Peyer's patch (tissue), 4 donors: ENCODE measurements around the gene TCF12. TPM values are rescaled to one million over a fixed set of nuclear protein-coding genes. Genes with fewer than 3 reads are reported as not detected.

Source experiments
- DNase-seq, 3 donors: peaks; one replicate each; pipeline ENCODE4 v3.0.0-alpha.2; 2017 to 2019
- H3K27ac ChIP-seq, 4 donors: fragments of 200-600 bp; sonication (generic); one replicate each; pipeline ENCODE4 v1.5.1; 2016 to 2019
- H3K27me3 ChIP-seq, 2 donors: fragments of 200-600 bp; sonication (generic); one replicate each; pipeline ENCODE4 v1.5.1; 2019
- H3K36me3 ChIP-seq, 3 donors: fragments of 200-600 bp; sonication (generic); one replicate each; pipeline ENCODE4 v1.5.1; 2016 to 2019
- H3K4me1 ChIP-seq, 4 donors: fragments of 200-600 bp; sonication (generic); one replicate each; pipeline ENCODE4 v1.5.1; 2016 to 2019
- H3K4me3 ChIP-seq, 4 donors: fragments of 200-600 bp; sonication (generic); 1 replicate in 3 of 4; 2 replicates in 1 of 4; pipeline ENCODE4 v1.5.1; 2016 to 2019; ENCODE audit warnings: mild to moderate bottlenecking in 1 of 4
- H3K9me3 ChIP-seq, 4 donors: fragments of 200-600 bp; sonication (generic); one replicate each; pipeline ENCODE4 v1.5.1; 2016 to 2019; ENCODE audit warnings: mild to moderate bottlenecking in 1 of 4
- CTCF ChIP-seq, 6 experiments: fragments of 450-650 bp in 4 of 6; fragments of 200-600 bp in 2 of 6; sonication (generic) in 1 of 6; IDR thresholded peaks; one replicate each; pipeline ENCODE4 v1.5.1; 2017 to 2019; ENCODE audit warnings: antibody characterized with exemption in 6 of 6, mild to moderate bottlenecking in 3 of 6, moderate library complexity in 1 of 6
- POLR2A ChIP-seq, 2 donors: fragments of 450-650 bp; IDR thresholded peaks; one replicate each; pipeline ENCODE4 v1.5.1; 2017; ENCODE audit warnings: antibody characterized with exemption in 2 of 2, mild to moderate bottlenecking in 2 of 2, moderate library complexity in 2 of 2
- total RNA-seq, 4 donors: library from RNA; depleted of rRNA; stranded (reverse); fragments of >200 nt; gene quantifications; one replicate each; pipeline ENCODE4 v1.1.0, GENCODE V29; 2016

TCF12 gene
- total RNA-seq, 4 donors from 2014 or later, result 98.4 to 815 (median 215) TPM

GRCh38 chr15:57333487-57333886 lies 415.0 kb downstream of the TCF12 start:
- DNase-seq, result no peak
- H3K27me3 ChIP-seq, result no peaks in the 10 kb centered on the region
- H3K27ac ChIP-seq, result no peak overlapping the region
- no peak overlapping the region for H3K4me3 ChIP-seq
- no peaks in the 10 kb centered on the region for H3K9me3 ChIP-seq
- TF ChIP-seq CTCF (IDR thresholded peaks at IDR 0.05) (no peak), POLR2A (IDR thresholded peaks at IDR 0.05) (no peak)
- H3K4me1 ChIP-seq, result no peaks in the 10 kb centered on the region
- no peaks in the 10 kb centered on the region for H3K36me3 ChIP-seq

GRCh38 chr15:57334257-57334656 lies 415.8 kb downstream of the TCF12 start:
- no peaks in the 10 kb centered on the region for H3K36me3 ChIP-seq
- TF ChIP-seq CTCF (IDR thresholded peaks at IDR 0.05) (no peak), POLR2A (IDR thresholded peaks at IDR 0.05) (no peak)
- no peaks in the 10 kb centered on the region for H3K9me3 ChIP-seq
- H3K27ac ChIP-seq, result no peak overlapping the region
- peak in 1 of 3 donors; percentile 45 for DNase-seq
- no peak overlapping the region for H3K4me3 ChIP-seq
- no peaks in the 10 kb centered on the region for H3K27me3 ChIP-seq
- H3K4me1 ChIP-seq, result no peaks in the 10 kb centered on the region

GRCh38 chr15:57335293-57335715 lies 416.9 kb downstream of the TCF12 start:
- DNase-seq, result no peak
- Histone ChIP-seq H3K27ac (no peak overlapping the region), H3K27me3 (no peaks in the 10 kb centered on the region), H3K4me3 (no peak overlapping the region), H3K4me1 (no peaks in the 10 kb centered on the region), H3K36me3 (no peaks in the 10 kb centered on the region), H3K9me3 (no peaks in the 10 kb centered on the region)
- TF ChIP-seq CTCF (IDR thresholded peaks at IDR 0.05) (no peak), POLR2A (IDR thresholded peaks at IDR 0.05) (no peak)

- no peak overlapping the region for H3K27ac ChIP-seq
- DNase-seq, result no peak
- H3K9me3 ChIP-seq, result no peaks in the 10 kb centered on the region
- H3K4me1 ChIP-seq, result no peaks in the 10 kb centered on the region
- no peaks in the 10 kb centered on the region for H3K36me3 ChIP-seq
- H3K27me3 ChIP-seq, result no peaks in the 10 kb centered on the region
- no peak overlapping the region for H3K4me3 ChIP-seq
- TF ChIP-seq POLR2A (IDR thresholded peaks at IDR 0.05), result no peak
- no peak for TF ChIP-seq CTCF (IDR thresholded peaks at IDR 0.05)
Observed at GRCh38 chr15:57335719-57336118, 417.3 kb downstream of the TCF12 start.

- Histone ChIP-seq H3K4me1 (no peaks in the 10 kb centered on the region), H3K27me3 (no peaks in the 10 kb centered on the region), H3K27ac (no peak overlapping the region), H3K9me3 (no peaks in the 10 kb centered on the region), H3K4me3 (no peak overlapping the region), H3K36me3 (no peaks in the 10 kb centered on the region)
- no peak for TF ChIP-seq CTCF (IDR thresholded peaks at IDR 0.05)
- TF ChIP-seq POLR2A (IDR thresholded peaks at IDR 0.05), result no peak
- DNase-seq, result peak in 1 of 3 donors; percentile 44
Observed at GRCh38 chr15:57337868-57338411, 419.5 kb downstream of the TCF12 start.

- no peak for DNase-seq
- H3K27ac ChIP-seq, result no peak overlapping the region
- no peaks in the 10 kb centered on the region for H3K4me1 ChIP-seq
- H3K4me3 ChIP-seq, result no peak overlapping the region
- TF ChIP-seq CTCF (IDR thresholded peaks at IDR 0.05), result no peak
- TF ChIP-seq POLR2A (IDR thresholded peaks at IDR 0.05), result no peak
- no peaks in the 10 kb centered on the region for H3K36me3 ChIP-seq
- H3K27me3 ChIP-seq, result no peaks in the 10 kb centered on the region
- H3K9me3 ChIP-seq, result no peaks in the 10 kb centered on the region
Observed at GRCh38 chr15:57339321-57339720, 420.9 kb downstream of the TCF12 start.
